ENCODE data around the gene TMEM184A. TPM values are rescaled to one million over a fixed set of nuclear protein-coding genes. Genes with fewer than 3 reads are reported as not detected.

Gene TMEM184A
- total and polyA plus RNA-seq, 2 of the 8 experiments (the other 6 are each of a cell fraction or from before 2014, with no cell fraction given), result 1.8 to 2.1 TPM

DNA sequence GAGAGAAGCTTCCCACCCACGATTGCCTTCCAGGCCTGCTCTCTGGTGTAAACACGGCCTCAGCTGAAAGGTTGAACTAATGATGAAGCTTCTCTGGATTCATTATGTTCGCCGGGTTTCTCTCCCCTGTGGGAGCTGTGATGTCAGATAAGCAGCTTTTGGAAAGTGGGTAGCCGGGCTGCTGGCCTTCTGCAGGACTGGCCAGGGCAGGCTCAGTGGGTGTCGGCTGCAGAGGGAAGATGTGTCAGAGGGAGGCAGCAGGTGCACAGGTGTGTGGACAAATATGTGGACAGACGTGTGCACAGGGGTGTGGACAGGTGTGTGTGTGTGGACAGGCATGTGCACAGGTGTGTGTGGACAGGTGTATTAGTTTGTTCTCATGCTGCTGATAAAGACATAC lies 42.3 kb upstream of the TMEM184A start (continued):
- TF ChIP-seq SP2 (IDR thresholded peaks at IDR 0.05; ENCODE audit: low read length), result no peak
- TF ChIP-seq PHF8 (conservative IDR thresholded peaks at IDR 0.05; ENCODE audit: low read depth, low read length), result no peak
- TF ChIP-seq SP4 (IDR thresholded peaks at IDR 0.05; ENCODE audit: low read length), result no peak
- no peak for TF ChIP-seq CREB1 (IDR thresholded peaks at IDR 0.05)
- no peak for TF ChIP-seq RNF2 (IDR thresholded peaks at IDR 0.05; ENCODE audit: borderline replicate concordance, low read depth, low read length, missing control alignments, poor library complexity, severe bottlenecking)
- TF ChIP-seq EP300 (IDR thresholded peaks at IDR 0.05; ENCODE audit: borderline replicate concordance in 1 of 2, low read depth in 2 of 2, low read length in 2 of 2), result no peak
